GM23338 (cell line): ENCODE results near the gene PFKFB2. TPM values are rescaled to one million over a fixed set of nuclear protein-coding genes. Genes with fewer than 3 reads are reported as not detected.

Experiments
- ATAC-seq: fragments of 200-7000 bp; cut with Tn5 transposase; 3 replicates; pipeline ENCODE4 v1.9.1; 2020
- DNase-seq: peaks from one replicate; pipeline ENCODE4 v3.0.0-alpha.2; 2015; ENCODE audit warnings: low spot score
- H2AFZ ChIP-seq: fragments of 200-600 bp; sonication (generic); 2 replicates; pipeline ENCODE4 v1.8.0; 2016; ENCODE audit warnings: antibody characterized with exemption, mild to moderate bottlenecking, moderate library complexity
- H3F3A ChIP-seq: fragments of 200-600 bp; sonication (generic); replicated peaks from 2 replicates; pipeline ENCODE4 v1.8.0; 2017; ENCODE audit warnings: antibody characterized with exemption, mixed run types, low read depth
- H3K27ac ChIP-seq: fragments of 200-600 bp; sonication (generic); 2 replicates; pipeline ENCODE4 v1.6.1; 2016; ENCODE audit warnings: low read depth
- H3K27me3 ChIP-seq: fragments of 200-600 bp; sonication (generic); 2 replicates; pipeline ENCODE4 v1.8.0; 2016; ENCODE audit warnings: mild to moderate bottlenecking, mixed run types, moderate library complexity; ENCODE audit not compliant: insufficient read depth
- H3K36me3 ChIP-seq: fragments of 200-600 bp; sonication (generic); 2 replicates; pipeline ENCODE4 v1.8.0; 2016; ENCODE audit warnings: mild to moderate bottlenecking; ENCODE audit not compliant: insufficient read depth
- H3K4me1 ChIP-seq: fragments of 200-600 bp; sonication (generic); 2 replicates; pipeline ENCODE4 v1.8.0; 2016; ENCODE audit warnings: mild to moderate bottlenecking, moderate library complexity; ENCODE audit not compliant: insufficient read depth
- H3K4me2 ChIP-seq: fragments of 200-600 bp; sonication (generic); 2 replicates; pipeline ENCODE4 v1.7.1; 2017; ENCODE audit warnings: mixed run types
- H3K4me3 ChIP-seq: fragments of 200-600 bp; sonication (generic); 2 replicates; pipeline ENCODE4 v1.6.1; 2016; ENCODE audit warnings: mixed run types
- H3K79me2 ChIP-seq: fragments of 200-600 bp; sonication (generic); replicated peaks from 2 replicates; pipeline ENCODE4 v1.8.0; 2017; ENCODE audit warnings: mild to moderate bottlenecking; ENCODE audit not compliant: insufficient read depth
- H3K9me2 ChIP-seq: fragments of 200-600 bp; sonication (generic); 2 replicates; pipeline ENCODE4 v1.8.0; 2017; ENCODE audit not compliant: insufficient read depth
- H4K20me1 ChIP-seq: fragments of 200-600 bp; sonication (generic); replicated peaks from 2 replicates; pipeline ENCODE4 v1.8.0; 2017; ENCODE audit warnings: mild to moderate bottlenecking; ENCODE audit not compliant: insufficient read depth
- H3K27ac Mint-ChIP-seq: 2 replicates; pipeline ENCODE4 v1.8.0; 2020; ENCODE audit warnings: inconsistent platforms, mild to moderate bottlenecking, moderate library complexity, mixed read lengths
- H3K27me3 Mint-ChIP-seq: 3 replicates; pipeline ENCODE4 v1.8.0; 2022; ENCODE audit warnings: low read depth, mild to moderate bottlenecking, moderate library complexity, mixed read lengths, inconsistent platforms; ENCODE audit not compliant: insufficient read depth, poor library complexity
- H3K36me3 Mint-ChIP-seq: 3 replicates; pipeline ENCODE4 v1.8.0; 2021; ENCODE audit warnings: low read depth, mild to moderate bottlenecking, inconsistent platforms, moderate library complexity, mixed read lengths
- H3K4me1 Mint-ChIP-seq: 3 replicates; pipeline ENCODE4 v1.8.0; 2020; ENCODE audit warnings: mild to moderate bottlenecking, inconsistent platforms, mixed read lengths
- H3K4me3 Mint-ChIP-seq: 3 replicates; pipeline ENCODE4 v1.8.0; 2021; ENCODE audit warnings: moderate library complexity, mild to moderate bottlenecking, inconsistent platforms, mixed read lengths
- H3K9me3 Mint-ChIP-seq: 3 replicates; pipeline ENCODE4 v1.8.0; 2020; ENCODE audit warnings: moderate library complexity, mild to moderate bottlenecking, inconsistent platforms, mixed read lengths
- CREB1 ChIP-seq: fragments of 250-450 bp; sonication (Bioruptor Pico); IDR thresholded peaks from 2 replicates; pipeline ENCODE4 v1.5.0; 2020; ENCODE audit warnings: low read depth, mild to moderate bottlenecking, moderate library complexity
- EZH2 ChIP-seq: fragments of 200-600 bp; sonication (generic); IDR thresholded peaks from one replicate; pipeline ENCODE4 v1.8.0; 2017; ENCODE audit warnings: antibody characterized with exemption, mild to moderate bottlenecking, low read depth; ENCODE audit not compliant: unreplicated experiment
- EZH2phosphoT487 ChIP-seq: fragments of 200-600 bp; sonication (generic); IDR thresholded peaks from one replicate; pipeline ENCODE4 v1.8.1; 2018; ENCODE audit warnings: antibody characterized with exemption; ENCODE audit not compliant: unreplicated experiment
- JUNB ChIP-seq: IDR thresholded peaks from one replicate; pipeline ENCODE4 v1.6.1; 2016; ENCODE audit warnings: antibody characterized with exemption; ENCODE audit not compliant: unreplicated experiment
- NANOG ChIP-seq: IDR thresholded peaks from 2 replicates; pipeline ENCODE4 v1.6.1; 2016; ENCODE audit warnings: antibody characterized with exemption, borderline replicate concordance
- POLR2AphosphoS5 ChIP-seq: IDR thresholded peaks from 2 replicates; pipeline ENCODE4 v1.6.1; 2016; ENCODE audit warnings: antibody characterized with exemption, low read depth
- REST ChIP-seq: IDR thresholded peaks from one replicate; pipeline ENCODE4 v1.6.1; 2018; ENCODE audit warnings: antibody characterized with exemption; ENCODE audit not compliant: unreplicated experiment
- ZNF114 ChIP-seq: fragments of 250-450 bp; sonication (Bioruptor Pico); IDR thresholded peaks from 2 replicates; pipeline ENCODE4 v1.5.0; 2020; ENCODE audit warnings: mild to moderate bottlenecking, moderate library complexity
- ZNF331 ChIP-seq: fragments of 250-450 bp; sonication (Bioruptor Pico); IDR thresholded peaks from 2 replicates; pipeline ENCODE4 v1.5.0; 2020; ENCODE audit warnings: low read depth, mild to moderate bottlenecking, moderate library complexity
- polyA plus RNA-seq: library from polyadenylated mRNA; unstranded; fragments of >200 nt; fragmentation: Nextera tagmentation; extraction: Ambion mirVana; gene quantifications from 2 replicates; pipeline ENCODE4 v1.2.1, GENCODE V29; 2016
- total RNA-seq: library from RNA; depleted of rRNA; stranded (reverse); fragments of >200 nt; shearing (Covaris generic); gene quantifications from 2 replicates; pipeline ENCODE4 v1.2.3, GENCODE V29; 2014
- TF ChIP-seq, protein P1 (sequence below), 2 experiments: fragments of 200-600 bp in 1 of 2; sonication (generic) in 1 of 2; conservative IDR thresholded peaks; 2 replicates each; pipeline versions ENCODE4 v1.5.1 to v1.6.1; 2016 to 2017; ENCODE audit warnings: antibody characterized with exemption in 2 of 2, low read depth in 2 of 2, mild to moderate bottlenecking in 2 of 2, moderate library complexity in 1 of 2

The PFKFB2 gene
- total and polyA plus RNA-seq, 2 experiments from 2014 or later: 4.9 to 14.8 TPM

GRCh38 chr1:207109004-207109403 is 55.9 kb downstream of the PFKFB2 start:
- Mint-ChIP-seq H3K36me3 (no peaks in the 10 kb centered on the region), H3K4me3 (no peak overlapping the region), H3K9me3 (no peaks in the 10 kb centered on the region), H3K4me1 (peaks cover 10% of the 10 kb centered on the region), H3K27me3 (peaks cover 2% of the 10 kb centered on the region), H3K27ac (no peak overlapping the region)
- Histone ChIP-seq H3K36me3 (no peaks in the 10 kb centered on the region), H3K4me2 (no peak overlapping the region), H3K9me2 (peaks cover 16% of the 10 kb centered on the region), H3K4me3 (no peak overlapping the region), H3K79me2 (no peaks in the 10 kb centered on the region), H2AFZ (no peak overlapping the region), H3K27ac (no peak overlapping the region), H4K20me1 (no peaks in the 10 kb centered on the region), H3K27me3 (no peaks in the 10 kb centered on the region), H3K4me1 (peaks cover 6% of the 10 kb centered on the region), H3F3A (no peaks in the 10 kb centered on the region)
- no peak for ATAC-seq
- no peak for DNase-seq
- TF ChIP-seq ZNF114 (CRISPR knock-in tag) (no peak), JUNB (no peak), ZNF331 (CRISPR knock-in tag) (no peak), EZH2phosphoT487 (no peak), EZH2 (no peak), POLR2AphosphoS5 (no peak), NANOG (no peak), REST (no peak)
- TF ChIP-seq, protein P1, sequence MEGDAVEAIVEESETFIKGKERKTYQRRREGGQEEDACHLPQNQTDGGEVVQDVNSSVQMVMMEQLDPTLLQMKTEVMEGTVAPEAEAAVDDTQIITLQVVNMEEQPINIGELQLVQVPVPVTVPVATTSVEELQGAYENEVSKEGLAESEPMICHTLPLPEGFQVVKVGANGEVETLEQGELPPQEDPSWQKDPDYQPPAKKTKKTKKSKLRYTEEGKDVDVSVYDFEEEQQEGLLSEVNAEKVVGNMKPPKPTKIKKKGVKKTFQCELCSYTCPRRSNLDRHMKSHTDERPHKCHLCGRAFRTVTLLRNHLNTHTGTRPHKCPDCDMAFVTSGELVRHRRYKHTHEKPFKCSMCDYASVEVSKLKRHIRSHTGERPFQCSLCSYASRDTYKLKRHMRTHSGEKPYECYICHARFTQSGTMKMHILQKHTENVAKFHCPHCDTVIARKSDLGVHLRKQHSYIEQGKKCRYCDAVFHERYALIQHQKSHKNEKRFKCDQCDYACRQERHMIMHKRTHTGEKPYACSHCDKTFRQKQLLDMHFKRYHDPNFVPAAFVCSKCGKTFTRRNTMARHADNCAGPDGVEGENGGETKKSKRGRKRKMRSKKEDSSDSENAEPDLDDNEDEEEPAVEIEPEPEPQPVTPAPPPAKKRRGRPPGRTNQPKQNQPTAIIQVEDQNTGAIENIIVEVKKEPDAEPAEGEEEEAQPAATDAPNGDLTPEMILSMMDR (conservative IDR thresholded peaks at IDR 0.05; ENCODE audit: low read depth in 2 of 2): no peak

- Histone ChIP-seq H2AFZ (no peak overlapping the region), H3K79me2 (no peaks in the 10 kb centered on the region), H3K27ac (no peak overlapping the region), H3K9me2 (no peaks in the 10 kb centered on the region), H3K4me3 (no peak overlapping the region), H4K20me1 (no peaks in the 10 kb centered on the region), H3K36me3 (no peaks in the 10 kb centered on the region), H3F3A (no peaks in the 10 kb centered on the region), H3K27me3 (no peaks in the 10 kb centered on the region), H3K4me1 (peaks cover 6% of the 10 kb centered on the region), H3K4me2 (no peak overlapping the region)
- H3K27me3 Mint-ChIP-seq: peaks cover 4% of the 10 kb centered on the region
- ATAC-seq (no peak), DNase-seq (no peak)
- peaks cover 3% of the 10 kb centered on the region for H3K4me1 Mint-ChIP-seq
- H3K36me3 Mint-ChIP-seq: no peaks in the 10 kb centered on the region
- no peaks in the 10 kb centered on the region for H3K9me3 Mint-ChIP-seq
- no peak overlapping the region for H3K27ac Mint-ChIP-seq
- no peak overlapping the region for H3K4me3 Mint-ChIP-seq
- no peak for TF ChIP-seq POLR2AphosphoS5
- TF ChIP-seq CREB1 (CRISPR knock-in tag): no peak
- TF ChIP-seq, protein P1 (conservative IDR thresholded peaks at IDR 0.05; ENCODE audit: low read depth in 2 of 2): no peak
- TF ChIP-seq EZH2phosphoT487: no peak
Observed at GRCh38 chr1:207112616-207113296, 59.7 kb downstream of the PFKFB2 start.
